Stimulated activated CD4-positive, alpha-beta T cell treated with anti-CD3 and anti-CD28 coated beads, TNF-alpha, amount 100 ng/mL, for 4 hours (primary cell): ENCODE data around the gene OVCH1.
"Not testable (repeated sequence)": the region's sequence is repeated elsewhere in the genome, so short reads cannot be mapped to it uniquely, and the experiment has no call there.

ENCODE experiments used
- DNase-seq, 3 experiments: peaks; one replicate each; pipeline ENCODE4 v3.0.0-alpha.2; 2020; ENCODE audit warnings: low read depth in 3 of 3

Gene OVCH1

GRCh38 chr12:29492891-29493290 lies 4.6 kb downstream of the OVCH1 start:
- DNase-seq, result no peak

GRCh38 chr12:29486972-29487371 lies 10.5 kb downstream of the OVCH1 start:
- no peak for DNase-seq

GRCh38 chr12:29463198-29463597 lies 34.3 kb downstream of the OVCH1 start:
- DNase-seq, result no peak

GRCh38 chr12:29460082-29460481 lies 37.4 kb downstream of the OVCH1 start:
- no peak for DNase-seq

- DNase-seq, result no peak
Observed at GRCh38 chr12:29455087-29455486, 42.4 kb downstream of the OVCH1 start.

GRCh38 chr12:29451888-29452287 lies 45.6 kb downstream of the OVCH1 start:
- no peak for DNase-seq

- DNase-seq, result no peak
Observed at GRCh38 chr12:29448157-29448556, 49.3 kb downstream of the OVCH1 start.

- DNase-seq, result no peak
Observed at GRCh38 chr12:29447285-29447975, 50.1 kb downstream of the OVCH1 start.

- no peak for DNase-seq
Observed at GRCh38 chr12:29439506-29439905, 58.0 kb downstream of the OVCH1 start.

- no peak for DNase-seq
Observed at GRCh38 chr12:29438752-29439408, 58.6 kb downstream of the OVCH1 start.

- no peak for DNase-seq
Observed at GRCh38 chr12:29437575-29437974, 59.9 kb downstream of the OVCH1 start.

GRCh38 chr12:29436815-29437214 lies 60.7 kb downstream of the OVCH1 start:
- DNase-seq, result not testable (repeated sequence)

GRCh38 chr12:29431513-29431912 lies 66.0 kb downstream of the OVCH1 start:
- no peak for DNase-seq

GRCh38 chr12:29430716-29431044 lies 66.8 kb downstream of the OVCH1 start:
- DNase-seq, result no peak

GRCh38 chr12:29429999-29430715 lies 67.3 kb downstream of the OVCH1 start:
- no peak for DNase-seq

GRCh38 chr12:29428633-29429032 lies 68.9 kb downstream of the OVCH1 start:
- no peak for DNase-seq

- DNase-seq, result no peak
Observed at GRCh38 chr12:29427964-29428363, 69.5 kb downstream of the OVCH1 start.

GRCh38 chr12:29426498-29426897 lies 71.0 kb downstream of the OVCH1 start:
- no peak for DNase-seq

- DNase-seq, result no peak
Observed at GRCh38 chr12:29425722-29426121, 71.8 kb downstream of the OVCH1 start.

GRCh38 chr12:29416748-29417147 lies 80.7 kb downstream of the OVCH1 start:
- DNase-seq, result no peak

GRCh38 chr12:29415111-29415510 lies 82.4 kb downstream of the OVCH1 start:
- DNase-seq, result no peak

- DNase-seq, result no peak
Observed at GRCh38 chr12:29414368-29414767, 83.1 kb downstream of the OVCH1 start.

- DNase-seq, result no peak
Observed at GRCh38 chr12:29405561-29405960, 91.9 kb downstream of the OVCH1 start.
